AG09319 (cell line): Measurements from ENCODE around the gene C19orf53.

Experiments used
- DNase-seq: peaks from one replicate; pipeline ENCODE4 v3.0.0-alpha.2; 2010; ENCODE audit warnings: low read depth; ENCODE audit errors: extremely low read depth
- CTCF ChIP-seq: IDR thresholded peaks from 2 replicates; pipeline ENCODE4 v1.5.1; 2011; ENCODE audit warnings: low read depth, mild to moderate bottlenecking, inconsistent platforms, low read length, moderate library complexity

C19orf53 gene

GRCh38 chr19:13763265-13763664 is 11.0 kb upstream of the C19orf53 start:
- DNase-seq: no peak
- TF ChIP-seq CTCF: no peak

- no peak for DNase-seq
- no peak for TF ChIP-seq CTCF
Measured at GRCh38 chr19:13764101-13764807, 10.0 kb upstream of the C19orf53 start, which contains the start of gene MRI1. MRI1 (plus strand) TSS chr19:13764522; CDS start chr19:13764589, 67 bp downstream.

GRCh38 chr19:13764821-13765394 is 9.3 kb upstream of the C19orf53 start:
- DNase-seq: no peak
- no peak for TF ChIP-seq CTCF

GRCh38 chr19:13765395-13766094 is 8.7 kb upstream of the C19orf53 start:
- no peak for TF ChIP-seq CTCF
- DNase-seq: no peak

- DNase-seq: no peak
- TF ChIP-seq CTCF: no peak
Measured at GRCh38 chr19:13766095-13766481, 8.2 kb upstream of the C19orf53 start.

- TF ChIP-seq CTCF: no peak
- no peak for DNase-seq
Measured at GRCh38 chr19:13768510-13768909, 5.7 kb upstream of the C19orf53 start.
